Ovary (tissue), 3 donors: ENCODE data around the gene NSD1.

Experiments used
- POLR2A ChIP-seq: fragments of 450-650 bp; IDR thresholded peaks from one replicate; pipeline ENCODE4 v1.6.1; 2017; ENCODE audit warnings: antibody characterized with exemption, mild to moderate bottlenecking, moderate library complexity
- TF ChIP-seq, protein P1 (sequence below), 3 donors: fragments of 450-650 bp in 2 of 3; fragments of 200-600 bp in 1 of 3; IDR thresholded peaks; one replicate each; pipeline versions ENCODE4 v1.5.1 to v1.8.0; 2016 to 2022; ENCODE audit warnings: antibody characterized with exemption in 3 of 3, mild to moderate bottlenecking in 1 of 3
- donor health status: DM: no; HTN: no; CAD: no.

DNA sequence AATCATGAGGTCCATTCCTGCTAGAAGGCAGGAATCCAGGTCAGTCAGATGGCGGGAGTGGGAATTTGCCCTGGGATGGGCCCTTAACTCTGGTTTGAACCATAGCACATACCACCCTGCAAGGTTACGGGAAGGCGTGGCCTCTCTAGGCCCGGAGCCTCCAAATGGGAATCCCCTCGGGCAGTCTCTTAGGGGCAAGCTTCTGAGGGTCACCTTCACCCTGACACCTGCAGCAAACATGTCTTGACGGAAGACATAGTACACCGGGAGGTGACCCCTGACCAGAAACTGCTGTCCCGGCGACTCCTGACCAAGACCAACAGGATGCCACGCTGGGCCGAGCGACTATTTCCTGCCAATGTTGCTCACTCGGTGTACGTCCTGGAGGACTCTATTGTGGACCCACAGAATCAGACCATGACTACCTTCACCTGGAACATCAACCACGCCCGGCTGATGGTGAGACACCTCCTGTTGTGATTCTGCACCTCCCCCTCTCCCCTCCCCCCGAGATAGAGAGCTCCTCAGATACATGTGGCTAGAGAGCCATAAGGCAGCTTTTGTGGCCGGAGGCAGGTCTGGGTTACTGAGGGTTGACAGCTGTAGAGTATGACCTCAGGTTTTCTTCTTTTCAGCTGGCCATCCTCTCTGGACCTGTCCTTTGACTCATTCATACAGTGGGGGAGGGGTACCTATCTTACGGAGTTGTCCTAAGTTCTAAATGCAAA lies 171.0 kb downstream of the NSD1 start:
- TF ChIP-seq, protein P1, sequence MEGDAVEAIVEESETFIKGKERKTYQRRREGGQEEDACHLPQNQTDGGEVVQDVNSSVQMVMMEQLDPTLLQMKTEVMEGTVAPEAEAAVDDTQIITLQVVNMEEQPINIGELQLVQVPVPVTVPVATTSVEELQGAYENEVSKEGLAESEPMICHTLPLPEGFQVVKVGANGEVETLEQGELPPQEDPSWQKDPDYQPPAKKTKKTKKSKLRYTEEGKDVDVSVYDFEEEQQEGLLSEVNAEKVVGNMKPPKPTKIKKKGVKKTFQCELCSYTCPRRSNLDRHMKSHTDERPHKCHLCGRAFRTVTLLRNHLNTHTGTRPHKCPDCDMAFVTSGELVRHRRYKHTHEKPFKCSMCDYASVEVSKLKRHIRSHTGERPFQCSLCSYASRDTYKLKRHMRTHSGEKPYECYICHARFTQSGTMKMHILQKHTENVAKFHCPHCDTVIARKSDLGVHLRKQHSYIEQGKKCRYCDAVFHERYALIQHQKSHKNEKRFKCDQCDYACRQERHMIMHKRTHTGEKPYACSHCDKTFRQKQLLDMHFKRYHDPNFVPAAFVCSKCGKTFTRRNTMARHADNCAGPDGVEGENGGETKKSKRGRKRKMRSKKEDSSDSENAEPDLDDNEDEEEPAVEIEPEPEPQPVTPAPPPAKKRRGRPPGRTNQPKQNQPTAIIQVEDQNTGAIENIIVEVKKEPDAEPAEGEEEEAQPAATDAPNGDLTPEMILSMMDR (IDR thresholded peaks at IDR 0.05) = no peak
- no peak for TF ChIP-seq POLR2A
